Prostate gland (tissue), 2 donors: ENCODE measurements around the gene CRISPLD2.

ENCODE experiments used
- POLR2A ChIP-seq: fragments of 450-650 bp; IDR thresholded peaks from one replicate; pipeline ENCODE4 v1.6.1; 2016; ENCODE audit warnings: antibody characterized with exemption, mild to moderate bottlenecking
- TF ChIP-seq, protein P1 (sequence below), 4 experiments: fragments of 200-600 bp in 2 of 4; fragments of 450-650 bp in 2 of 4; sonication (generic) in 2 of 4; IDR thresholded peaks; 1 replicate in 3 of 4; 2 replicates in 1 of 4; pipeline ENCODE4 v1.5.1; 2016 to 2019; ENCODE audit warnings: antibody characterized with exemption in 4 of 4, mild to moderate bottlenecking in 2 of 4, moderate library complexity in 2 of 4

DNA sequence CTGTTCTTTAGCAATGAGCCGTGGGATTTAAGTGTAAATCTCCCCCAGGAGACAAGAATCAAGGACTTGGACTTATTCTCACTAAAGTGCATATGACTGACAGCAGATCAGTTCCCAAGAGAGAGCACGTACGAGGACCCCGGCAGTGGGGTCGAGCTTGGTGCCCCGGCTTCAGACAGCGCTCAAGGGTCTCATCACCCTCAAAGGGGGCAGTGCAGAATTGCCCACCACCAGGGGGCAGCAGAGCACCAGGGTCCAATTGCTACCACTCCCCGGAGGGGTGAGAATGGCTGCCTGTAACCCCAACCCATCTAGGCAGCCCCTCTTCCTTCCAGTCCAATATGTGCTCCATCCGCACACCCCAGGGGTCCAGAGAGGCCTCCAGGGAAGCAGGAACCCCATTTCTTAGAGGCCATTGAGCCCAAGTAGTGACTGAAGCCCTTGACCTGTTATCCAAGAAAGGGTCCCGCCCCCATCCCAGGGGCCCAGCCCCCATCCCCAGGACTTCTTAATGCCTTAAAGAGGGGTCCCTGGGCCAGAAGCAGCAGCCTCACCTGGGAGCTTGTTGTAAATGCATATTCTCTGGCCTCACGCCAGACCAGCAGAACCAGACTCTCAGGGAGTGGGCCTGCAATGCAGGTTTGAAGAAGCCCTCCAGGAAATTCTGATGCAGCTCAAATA lies 105.4 kb downstream of the CRISPLD2 start:
- TF ChIP-seq POLR2A = no peak
- TF ChIP-seq, protein P1, sequence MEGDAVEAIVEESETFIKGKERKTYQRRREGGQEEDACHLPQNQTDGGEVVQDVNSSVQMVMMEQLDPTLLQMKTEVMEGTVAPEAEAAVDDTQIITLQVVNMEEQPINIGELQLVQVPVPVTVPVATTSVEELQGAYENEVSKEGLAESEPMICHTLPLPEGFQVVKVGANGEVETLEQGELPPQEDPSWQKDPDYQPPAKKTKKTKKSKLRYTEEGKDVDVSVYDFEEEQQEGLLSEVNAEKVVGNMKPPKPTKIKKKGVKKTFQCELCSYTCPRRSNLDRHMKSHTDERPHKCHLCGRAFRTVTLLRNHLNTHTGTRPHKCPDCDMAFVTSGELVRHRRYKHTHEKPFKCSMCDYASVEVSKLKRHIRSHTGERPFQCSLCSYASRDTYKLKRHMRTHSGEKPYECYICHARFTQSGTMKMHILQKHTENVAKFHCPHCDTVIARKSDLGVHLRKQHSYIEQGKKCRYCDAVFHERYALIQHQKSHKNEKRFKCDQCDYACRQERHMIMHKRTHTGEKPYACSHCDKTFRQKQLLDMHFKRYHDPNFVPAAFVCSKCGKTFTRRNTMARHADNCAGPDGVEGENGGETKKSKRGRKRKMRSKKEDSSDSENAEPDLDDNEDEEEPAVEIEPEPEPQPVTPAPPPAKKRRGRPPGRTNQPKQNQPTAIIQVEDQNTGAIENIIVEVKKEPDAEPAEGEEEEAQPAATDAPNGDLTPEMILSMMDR (IDR thresholded peaks at IDR 0.05) = peak; percentile 79 to 95 (median 80)
